GM23338 (cell line): ENCODE results near the gene RASGRP3.

Source experiments
- EZH2 ChIP-seq: fragments of 200-600 bp; sonication (generic); IDR thresholded peaks from one replicate; pipeline ENCODE4 v1.8.0; 2017; ENCODE audit warnings: antibody characterized with exemption, mild to moderate bottlenecking, low read depth; ENCODE audit not compliant: unreplicated experiment
- EZH2phosphoT487 ChIP-seq: fragments of 200-600 bp; sonication (generic); IDR thresholded peaks from one replicate; pipeline ENCODE4 v1.8.1; 2018; ENCODE audit warnings: antibody characterized with exemption; ENCODE audit not compliant: unreplicated experiment
- JUNB ChIP-seq: IDR thresholded peaks from one replicate; pipeline ENCODE4 v1.6.1; 2016; ENCODE audit warnings: antibody characterized with exemption; ENCODE audit not compliant: unreplicated experiment
- POLR2AphosphoS5 ChIP-seq: IDR thresholded peaks from 2 replicates; pipeline ENCODE4 v1.6.1; 2016; ENCODE audit warnings: antibody characterized with exemption, low read depth
- TF ChIP-seq, protein P1 (sequence below), 2 experiments: fragments of 200-600 bp in 1 of 2; sonication (generic) in 1 of 2; conservative IDR thresholded peaks; 2 replicates each; pipeline versions ENCODE4 v1.5.1 to v1.6.1; 2016 to 2017; ENCODE audit warnings: antibody characterized with exemption in 2 of 2, low read depth in 2 of 2, mild to moderate bottlenecking in 2 of 2, moderate library complexity in 1 of 2
- TF ChIP-seq, protein P2 (sequence below): IDR thresholded peaks from one replicate; pipeline ENCODE4 v1.6.1; 2018; ENCODE audit warnings: antibody characterized with exemption; ENCODE audit not compliant: unreplicated experiment

DNA sequence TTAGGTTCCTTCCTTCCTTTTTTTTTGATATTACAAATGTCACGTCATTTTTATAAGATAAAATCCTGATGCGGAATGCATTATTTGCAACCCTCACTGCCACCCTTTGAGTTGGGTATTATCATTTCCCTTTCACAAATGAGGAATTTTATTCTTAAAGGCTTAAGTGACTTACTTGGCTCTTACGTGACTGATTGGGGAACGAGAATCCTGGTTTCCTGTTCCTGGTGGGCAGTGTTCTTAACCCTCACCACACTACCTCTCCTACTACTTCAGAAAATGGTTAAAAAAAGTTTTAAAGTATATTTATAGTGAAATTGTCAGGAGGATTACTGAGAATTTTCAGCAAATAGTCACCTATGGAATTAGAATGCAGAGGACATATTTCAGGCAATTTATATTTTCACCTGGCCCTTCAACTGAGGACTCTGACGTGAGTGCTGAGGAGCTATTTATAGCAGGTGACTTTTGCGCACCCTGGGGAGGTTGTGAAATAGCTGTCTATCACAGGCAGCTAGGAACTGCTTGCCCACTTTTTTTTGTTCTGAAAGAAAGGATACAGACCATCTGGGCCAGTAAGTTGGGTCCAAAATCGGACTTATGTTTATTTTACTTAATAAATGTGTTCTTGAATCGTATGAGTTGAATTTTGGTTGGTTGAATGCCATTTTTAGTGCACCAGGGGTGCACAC lies 18.7 kb upstream of the RASGRP3 start:
- TF ChIP-seq, protein P1, sequence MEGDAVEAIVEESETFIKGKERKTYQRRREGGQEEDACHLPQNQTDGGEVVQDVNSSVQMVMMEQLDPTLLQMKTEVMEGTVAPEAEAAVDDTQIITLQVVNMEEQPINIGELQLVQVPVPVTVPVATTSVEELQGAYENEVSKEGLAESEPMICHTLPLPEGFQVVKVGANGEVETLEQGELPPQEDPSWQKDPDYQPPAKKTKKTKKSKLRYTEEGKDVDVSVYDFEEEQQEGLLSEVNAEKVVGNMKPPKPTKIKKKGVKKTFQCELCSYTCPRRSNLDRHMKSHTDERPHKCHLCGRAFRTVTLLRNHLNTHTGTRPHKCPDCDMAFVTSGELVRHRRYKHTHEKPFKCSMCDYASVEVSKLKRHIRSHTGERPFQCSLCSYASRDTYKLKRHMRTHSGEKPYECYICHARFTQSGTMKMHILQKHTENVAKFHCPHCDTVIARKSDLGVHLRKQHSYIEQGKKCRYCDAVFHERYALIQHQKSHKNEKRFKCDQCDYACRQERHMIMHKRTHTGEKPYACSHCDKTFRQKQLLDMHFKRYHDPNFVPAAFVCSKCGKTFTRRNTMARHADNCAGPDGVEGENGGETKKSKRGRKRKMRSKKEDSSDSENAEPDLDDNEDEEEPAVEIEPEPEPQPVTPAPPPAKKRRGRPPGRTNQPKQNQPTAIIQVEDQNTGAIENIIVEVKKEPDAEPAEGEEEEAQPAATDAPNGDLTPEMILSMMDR (conservative IDR thresholded peaks at IDR 0.05; ENCODE audit: low read depth in 2 of 2): no peak
- TF ChIP-seq EZH2phosphoT487: no peak
- no peak for TF ChIP-seq POLR2AphosphoS5
- TF ChIP-seq EZH2: no peak
- TF ChIP-seq JUNB: no peak
- TF ChIP-seq, protein P2, sequence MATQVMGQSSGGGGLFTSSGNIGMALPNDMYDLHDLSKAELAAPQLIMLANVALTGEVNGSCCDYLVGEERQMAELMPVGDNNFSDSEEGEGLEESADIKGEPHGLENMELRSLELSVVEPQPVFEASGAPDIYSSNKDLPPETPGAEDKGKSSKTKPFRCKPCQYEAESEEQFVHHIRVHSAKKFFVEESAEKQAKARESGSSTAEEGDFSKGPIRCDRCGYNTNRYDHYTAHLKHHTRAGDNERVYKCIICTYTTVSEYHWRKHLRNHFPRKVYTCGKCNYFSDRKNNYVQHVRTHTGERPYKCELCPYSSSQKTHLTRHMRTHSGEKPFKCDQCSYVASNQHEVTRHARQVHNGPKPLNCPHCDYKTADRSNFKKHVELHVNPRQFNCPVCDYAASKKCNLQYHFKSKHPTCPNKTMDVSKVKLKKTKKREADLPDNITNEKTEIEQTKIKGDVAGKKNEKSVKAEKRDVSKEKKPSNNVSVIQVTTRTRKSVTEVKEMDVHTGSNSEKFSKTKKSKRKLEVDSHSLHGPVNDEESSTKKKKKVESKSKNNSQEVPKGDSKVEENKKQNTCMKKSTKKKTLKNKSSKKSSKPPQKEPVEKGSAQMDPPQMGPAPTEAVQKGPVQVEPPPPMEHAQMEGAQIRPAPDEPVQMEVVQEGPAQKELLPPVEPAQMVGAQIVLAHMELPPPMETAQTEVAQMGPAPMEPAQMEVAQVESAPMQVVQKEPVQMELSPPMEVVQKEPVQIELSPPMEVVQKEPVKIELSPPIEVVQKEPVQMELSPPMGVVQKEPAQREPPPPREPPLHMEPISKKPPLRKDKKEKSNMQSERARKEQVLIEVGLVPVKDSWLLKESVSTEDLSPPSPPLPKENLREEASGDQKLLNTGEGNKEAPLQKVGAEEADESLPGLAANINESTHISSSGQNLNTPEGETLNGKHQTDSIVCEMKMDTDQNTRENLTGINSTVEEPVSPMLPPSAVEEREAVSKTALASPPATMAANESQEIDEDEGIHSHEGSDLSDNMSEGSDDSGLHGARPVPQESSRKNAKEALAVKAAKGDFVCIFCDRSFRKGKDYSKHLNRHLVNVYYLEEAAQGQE: no peak
